ENCODE data around the gene ANKRD13A.
A peak's percentile ranks its signal among the peaks of the same experiment; 100 is the strongest.

DNA sequence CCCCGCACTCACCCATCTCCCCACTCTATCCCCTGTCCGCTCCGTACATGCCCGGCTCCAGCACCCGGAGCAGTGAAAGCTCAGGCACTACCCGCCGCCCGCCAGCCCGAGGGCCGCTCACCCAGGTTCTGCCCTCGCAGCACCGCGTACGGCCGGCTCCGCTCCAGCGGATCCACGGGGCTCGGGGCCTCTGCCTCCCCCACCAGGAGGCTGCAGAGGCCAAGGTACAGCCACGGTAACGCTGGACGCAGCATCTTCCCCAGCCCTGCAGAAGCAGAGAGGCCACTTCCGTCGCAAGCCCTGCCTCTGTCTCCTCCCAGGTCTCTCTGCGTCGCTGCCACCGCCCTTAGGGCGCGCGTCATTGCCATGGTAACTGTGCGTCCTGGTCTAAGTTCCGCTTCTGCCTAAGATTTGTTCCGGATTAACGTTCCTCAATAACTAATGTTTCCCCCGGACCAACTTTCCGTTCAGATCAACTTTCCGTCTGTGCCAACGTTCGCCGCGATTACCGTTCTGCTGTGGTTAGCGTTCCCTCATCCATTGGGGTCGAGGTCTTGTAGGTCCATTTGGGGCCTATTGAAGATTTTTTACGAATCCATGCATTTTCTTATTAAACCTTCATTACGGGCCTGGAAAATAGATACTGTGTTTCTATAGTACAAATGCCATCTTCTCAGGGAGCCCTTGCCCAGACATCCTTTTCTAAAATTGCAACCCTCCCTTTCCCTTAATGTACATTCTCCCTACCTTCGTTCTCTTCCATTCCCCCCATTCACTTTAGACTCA lies 49.2 kb downstream of the ANKRD13A start, which contains the start of gene C12orf76:
- TF ChIP-seq, protein P1, sequence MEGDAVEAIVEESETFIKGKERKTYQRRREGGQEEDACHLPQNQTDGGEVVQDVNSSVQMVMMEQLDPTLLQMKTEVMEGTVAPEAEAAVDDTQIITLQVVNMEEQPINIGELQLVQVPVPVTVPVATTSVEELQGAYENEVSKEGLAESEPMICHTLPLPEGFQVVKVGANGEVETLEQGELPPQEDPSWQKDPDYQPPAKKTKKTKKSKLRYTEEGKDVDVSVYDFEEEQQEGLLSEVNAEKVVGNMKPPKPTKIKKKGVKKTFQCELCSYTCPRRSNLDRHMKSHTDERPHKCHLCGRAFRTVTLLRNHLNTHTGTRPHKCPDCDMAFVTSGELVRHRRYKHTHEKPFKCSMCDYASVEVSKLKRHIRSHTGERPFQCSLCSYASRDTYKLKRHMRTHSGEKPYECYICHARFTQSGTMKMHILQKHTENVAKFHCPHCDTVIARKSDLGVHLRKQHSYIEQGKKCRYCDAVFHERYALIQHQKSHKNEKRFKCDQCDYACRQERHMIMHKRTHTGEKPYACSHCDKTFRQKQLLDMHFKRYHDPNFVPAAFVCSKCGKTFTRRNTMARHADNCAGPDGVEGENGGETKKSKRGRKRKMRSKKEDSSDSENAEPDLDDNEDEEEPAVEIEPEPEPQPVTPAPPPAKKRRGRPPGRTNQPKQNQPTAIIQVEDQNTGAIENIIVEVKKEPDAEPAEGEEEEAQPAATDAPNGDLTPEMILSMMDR (IDR thresholded peaks at IDR 0.05) = no peak
- peak in 1 of 4 donors; percentile 48 for TF ChIP-seq POLR2A (IDR thresholded peaks at IDR 0.05)
- no peak for TF ChIP-seq EP300 (IDR thresholded peaks at IDR 0.05)
- peak; percentile 56 to 94 (median 79) for TF ChIP-seq POLR2AphosphoS5 (IDR thresholded peaks at IDR 0.05)

Data from stomach (tissue), 4 donors.